ENCODE data around the gene BCL11A. TPM values are rescaled to one million over a fixed set of nuclear protein-coding genes. Genes with fewer than 3 reads are reported as not detected.

Gene BCL11A
- polyA plus RNA-seq, 1 experiment = 0.60 TPM

DNA sequence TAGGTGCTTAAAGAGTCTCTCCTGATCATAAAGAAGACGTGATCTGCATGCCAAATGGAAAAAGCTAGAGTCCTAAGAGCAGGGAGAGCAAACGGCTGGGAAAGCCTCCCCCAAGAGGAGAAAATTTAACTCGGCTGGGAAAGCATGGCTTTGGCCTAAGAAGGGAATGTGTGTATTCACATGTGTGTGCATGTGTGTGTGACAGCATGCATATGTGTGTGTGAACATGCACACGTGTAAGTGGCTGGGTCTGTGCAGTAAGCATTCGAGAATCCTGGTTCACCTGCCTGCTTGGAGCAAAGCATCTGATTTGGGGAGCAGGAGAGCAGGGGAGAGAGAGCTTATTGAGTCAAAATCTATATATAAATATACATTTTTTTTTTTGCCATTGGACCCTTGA lies 30.1 kb upstream of the BCL11A start:
- Histone ChIP-seq H3K4me3 (ENCODE audit: low read depth, low read length) (no peak overlapping the region), H3K27me3 (ENCODE audit: control insufficient read depth, insufficient read depth, low read length) (peaks cover 3% of the 10 kb centered on the region), H3K36me3 (ENCODE audit: control insufficient read depth, insufficient read depth, low read length) (no peaks in the 10 kb centered on the region)
- ChIA-PET CTCF (interaction anchor here (0.6 to 3.5 kb wide), 4 partner anchors 13 to 84 kb away, joined by 3 to 41 read pairs (median 20); no protein-coding TSS in a partner anchor), POLR2A (interaction anchor here (0.6 kb wide), 1 partner anchor 8 kb away, joined by 3 read pairs; no protein-coding TSS in a partner anchor)
- DNase-seq (ENCODE audit: low read depth) = no peak
- TF ChIP-seq CTCF (IDR thresholded peaks at IDR 0.05; ENCODE audit: insufficient read depth, low read depth, low read length) = no peak

GRCh38 chr2:60581433-60582282 lies 28.2 kb upstream of the BCL11A start:
- TF ChIP-seq CTCF (IDR thresholded peaks at IDR 0.05; ENCODE audit: insufficient read depth, low read depth, low read length) = peak; percentile 81
- Histone ChIP-seq H3K36me3 (ENCODE audit: control insufficient read depth, insufficient read depth, low read length) (no peaks in the 10 kb centered on the region), H3K4me3 (ENCODE audit: low read depth, low read length) (peak overlapping the region; percentile 36), H3K27me3 (ENCODE audit: control insufficient read depth, insufficient read depth, low read length) (peaks cover 3% of the 10 kb centered on the region)
- no peak for DNase-seq (ENCODE audit: low read depth)
- POLR2A ChIA-PET = no interaction called here
- CTCF ChIA-PET = interaction anchor here (0.6 to 3.5 kb wide), 32 partner anchors 10 to 1862 kb away, joined by 3 to 41 read pairs (median 4); no protein-coding TSS in a partner anchor

GRCh38 chr2:60577682-60578283 lies 24.3 kb upstream of the BCL11A start:
- POLR2A ChIA-PET = no interaction called here
- TF ChIP-seq CTCF (IDR thresholded peaks at IDR 0.05; ENCODE audit: insufficient read depth, low read depth, low read length) = no peak
- Histone ChIP-seq H3K4me3 (ENCODE audit: low read depth, low read length) (no peak overlapping the region), H3K36me3 (ENCODE audit: control insufficient read depth, insufficient read depth, low read length) (no peaks in the 10 kb centered on the region), H3K27me3 (ENCODE audit: control insufficient read depth, insufficient read depth, low read length) (peaks cover 4% of the 10 kb centered on the region)
- DNase-seq (ENCODE audit: low read depth) = no peak
- CTCF ChIA-PET = interaction anchor here (1.2 kb wide), 1 partner anchor 11 kb away, joined by 3 read pairs; no protein-coding TSS in a partner anchor

DNA sequence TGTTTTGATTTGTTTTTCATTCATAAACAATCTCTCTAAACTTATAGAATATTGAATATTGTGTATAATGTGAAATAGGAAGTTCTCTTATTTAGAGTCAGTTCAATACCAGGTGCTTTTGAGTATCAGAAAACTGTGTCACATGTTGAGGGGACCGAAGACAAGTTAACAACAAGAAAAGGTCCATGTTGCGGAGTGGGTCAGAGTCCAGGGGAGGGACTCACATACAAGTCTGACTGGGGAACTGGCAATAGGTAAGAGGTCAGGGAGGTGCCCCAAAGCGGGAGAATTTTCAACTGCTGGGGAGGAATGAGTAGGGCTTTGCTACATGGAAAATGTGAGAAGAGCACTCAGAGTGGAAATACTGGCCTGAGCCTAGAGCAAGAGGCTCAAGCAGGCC lies 19.8 kb upstream of the BCL11A start:
- H3K4me3 ChIP-seq (ENCODE audit: low read depth, low read length) = no peak overlapping the region
- no peaks in the 10 kb centered on the region for H3K36me3 ChIP-seq (ENCODE audit: control insufficient read depth, insufficient read depth, low read length)
- DNase-seq (ENCODE audit: low read depth) = no peak
- ChIA-PET POLR2A (no interaction called here), CTCF (interaction anchor here (5.0 kb wide), 1 partner anchor 9 kb away, joined by 38 read pairs; no protein-coding TSS in a partner anchor)
- peaks cover 16% of the 10 kb centered on the region for H3K27me3 ChIP-seq (ENCODE audit: control insufficient read depth, insufficient read depth, low read length)
- TF ChIP-seq CTCF (IDR thresholded peaks at IDR 0.05; ENCODE audit: insufficient read depth, low read depth, low read length) = no peak

- TF ChIP-seq CTCF (IDR thresholded peaks at IDR 0.05; ENCODE audit: insufficient read depth, low read depth, low read length) = no peak
- no peak for DNase-seq (ENCODE audit: low read depth)
- Histone ChIP-seq H3K27me3 (ENCODE audit: control insufficient read depth, insufficient read depth, low read length) (peaks cover 16% of the 10 kb centered on the region), H3K36me3 (ENCODE audit: control insufficient read depth, insufficient read depth, low read length) (no peaks in the 10 kb centered on the region), H3K4me3 (ENCODE audit: low read depth, low read length) (no peak overlapping the region)
- ChIA-PET POLR2A (no interaction called here), CTCF (interaction anchor here (0.5 to 5.0 kb wide), 4 partner anchors 10 to 1231 kb away, joined by 3 to 38 read pairs (median 7); no protein-coding TSS in a partner anchor)
These were observed 16.8 kb upstream of the BCL11A start for GRCh38 chr2:60570251-60570650.
